NCI-H2029 treated with DMSO at 0.1 percent for 48 hours (cell line): ENCODE results near the gene TMEM19.
A peak's percentile ranks its signal among the peaks of the same experiment; 100 is the strongest.

ENCODE experiments used
- DNase-seq: peaks from one replicate; lab custom pipeline; 2025; lab: John Stamatoyannopoulos, UW

TMEM19 gene

DNA sequence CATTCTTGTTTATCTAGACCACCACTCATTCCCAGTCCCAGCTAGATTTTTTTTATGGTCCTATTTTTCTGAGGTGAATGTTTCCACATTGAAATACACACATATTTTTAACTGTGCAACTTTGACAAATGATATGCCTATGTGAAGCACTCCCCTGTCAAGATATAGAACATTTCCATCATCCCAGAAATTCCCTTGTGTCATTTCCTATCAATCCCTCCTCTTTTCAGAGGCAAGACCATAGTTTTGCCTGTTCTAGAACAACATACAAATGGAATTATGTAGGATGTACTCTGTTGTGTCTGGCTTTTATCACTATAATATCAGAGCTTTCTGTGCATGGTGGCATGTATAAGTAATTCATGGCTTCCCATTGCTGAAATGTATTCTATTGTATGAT is 32.7 kb downstream of the TMEM19 start:
- no peak for DNase-seq

DNA sequence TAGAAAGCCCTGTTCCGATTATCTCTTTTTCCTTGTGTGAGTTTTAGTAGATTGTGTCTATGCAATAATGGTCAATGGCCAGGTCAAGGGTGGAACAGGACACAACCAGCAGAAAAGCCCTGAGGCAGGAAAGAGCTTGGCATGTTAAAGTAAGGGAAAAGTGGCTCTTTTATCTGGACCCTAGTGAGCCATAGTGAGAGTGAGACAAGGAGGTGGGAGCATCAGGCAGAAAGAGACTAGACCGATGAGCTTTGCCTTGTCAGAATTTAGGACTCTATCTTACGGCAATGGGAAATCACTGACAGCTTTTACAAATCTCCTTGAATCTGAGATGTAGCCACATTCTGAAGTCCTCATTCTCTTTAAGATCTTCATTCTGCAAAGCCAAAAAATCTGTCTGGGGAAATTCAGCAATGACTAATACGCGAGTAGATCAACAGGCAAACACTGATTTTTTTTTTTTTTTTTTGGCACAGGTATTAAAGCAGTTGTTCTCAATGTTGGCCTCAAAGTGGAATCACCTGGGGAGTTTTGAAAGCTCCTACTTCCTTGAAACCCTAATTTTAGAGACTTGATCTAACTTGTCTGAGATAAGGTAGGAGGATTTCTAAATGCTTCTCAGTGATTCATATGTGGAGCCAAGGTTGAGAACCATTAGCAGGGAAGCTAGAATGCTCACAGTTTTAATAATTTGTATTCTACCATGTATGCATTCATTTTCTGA is 33.9 kb downstream of the TMEM19 start:
- DNase-seq: no peak

DNA sequence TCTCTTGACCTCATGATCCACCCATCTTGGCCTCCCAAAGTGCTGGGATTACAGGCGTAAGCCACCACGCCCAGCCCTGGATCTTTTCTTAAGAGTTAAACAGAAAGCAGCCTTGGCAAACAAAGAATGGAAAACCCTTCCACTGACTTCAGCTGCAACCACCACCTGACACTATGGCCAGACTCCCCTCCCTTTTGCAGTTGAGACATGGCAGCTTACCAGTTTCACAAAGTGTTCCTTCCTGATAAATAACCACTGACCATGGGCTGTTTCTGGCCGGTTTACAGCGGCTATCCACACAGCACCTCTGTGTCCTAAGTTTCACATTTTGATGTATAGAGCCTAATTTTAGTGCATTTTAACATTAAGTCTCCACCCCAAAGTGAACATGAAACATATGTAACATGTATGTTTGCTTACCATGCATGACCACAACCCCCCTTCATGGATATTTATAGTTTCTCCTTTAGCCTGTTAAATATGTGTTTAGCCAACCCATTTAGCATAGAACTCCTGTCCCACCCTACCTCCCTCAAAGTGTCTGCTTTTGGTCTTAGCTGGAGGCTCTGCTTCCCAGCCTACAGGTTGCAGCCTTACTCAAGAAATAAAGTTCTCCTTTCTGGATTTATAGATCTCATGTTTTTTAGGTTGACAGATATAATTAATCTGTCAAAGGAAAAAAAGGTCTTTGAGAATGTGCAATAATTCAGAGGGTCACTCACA is 36.1 kb downstream of the TMEM19 start:
- DNase-seq: no peak

DNA sequence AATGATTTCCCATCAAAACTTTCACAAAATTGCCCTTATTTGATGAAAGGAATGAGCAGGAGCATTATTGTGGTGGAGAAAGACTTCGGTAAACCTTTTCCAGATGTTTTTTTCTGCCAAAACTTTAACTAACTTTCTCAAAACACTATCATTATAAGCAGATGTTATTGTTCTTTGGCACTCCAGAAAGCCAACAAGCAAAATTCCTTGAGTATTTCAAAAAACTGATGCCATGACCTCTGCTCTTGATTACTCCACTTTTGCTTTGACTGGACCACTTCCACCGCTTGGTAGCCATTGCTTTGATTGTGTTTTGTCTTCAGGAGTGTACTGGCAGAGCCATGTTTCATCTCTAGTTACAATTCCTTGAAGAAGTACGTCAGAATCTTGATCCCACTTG is 39.1 kb downstream of the TMEM19 start:
- no peak for DNase-seq

DNA sequence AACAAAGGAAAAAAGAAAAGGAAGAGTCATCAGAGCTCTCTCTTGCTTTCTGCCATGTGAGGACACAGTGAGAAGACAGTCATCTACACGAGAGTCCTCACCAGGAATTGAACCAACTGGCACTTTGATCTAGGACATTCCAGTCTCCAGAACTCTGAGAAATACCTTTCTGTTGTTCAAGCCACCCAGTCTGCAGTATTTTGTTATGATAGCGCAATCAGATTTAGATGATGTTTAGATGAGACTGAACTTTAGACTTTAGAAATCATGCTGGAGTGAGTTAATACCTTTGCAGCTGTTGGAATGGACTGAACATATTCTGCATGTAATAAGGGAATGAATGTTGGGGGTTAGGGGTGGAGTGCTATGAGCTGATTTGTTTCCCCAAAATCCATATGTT is 40.7 kb downstream of the TMEM19 start:
- no peak for DNase-seq

DNA sequence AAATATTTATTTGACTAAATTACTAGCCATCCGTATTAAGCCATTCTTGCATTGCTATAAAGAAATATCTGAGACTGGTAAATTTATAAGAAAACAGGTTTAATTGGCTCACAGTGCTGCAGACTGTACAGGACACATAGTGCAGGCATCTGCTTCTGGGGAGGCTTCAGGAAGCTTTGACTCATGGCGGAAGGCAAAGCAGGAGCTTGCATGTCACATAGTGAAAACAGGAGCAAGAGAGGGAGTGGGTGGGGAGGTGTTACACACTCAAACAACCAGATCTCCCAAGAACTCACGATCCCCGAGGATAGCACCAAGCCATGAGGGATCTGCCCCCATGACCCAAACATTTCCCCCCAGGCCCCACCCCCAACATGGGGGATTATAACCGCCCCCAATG is 42.1 kb downstream of the TMEM19 start:
- no peak for DNase-seq

DNA sequence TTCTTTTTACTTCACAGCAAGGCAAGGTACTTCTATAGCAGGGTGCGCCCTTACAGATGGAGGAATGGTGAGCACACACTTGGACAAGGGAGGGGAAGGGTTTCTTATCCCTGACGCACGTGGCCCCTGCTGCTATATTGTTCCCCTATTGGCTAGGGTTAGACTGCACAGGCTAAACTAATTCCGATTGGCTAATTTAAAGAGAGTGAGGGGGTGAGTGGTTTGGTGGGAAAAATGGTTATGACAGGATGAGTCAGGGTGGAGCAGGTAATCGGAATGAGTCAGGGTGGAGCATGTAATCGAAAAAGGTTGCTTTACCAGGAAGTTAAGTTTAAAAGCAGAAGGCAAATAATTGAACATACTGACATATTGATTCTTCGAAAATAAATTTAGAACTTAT is 45.1 kb downstream of the TMEM19 start:
- no peak for DNase-seq

DNA sequence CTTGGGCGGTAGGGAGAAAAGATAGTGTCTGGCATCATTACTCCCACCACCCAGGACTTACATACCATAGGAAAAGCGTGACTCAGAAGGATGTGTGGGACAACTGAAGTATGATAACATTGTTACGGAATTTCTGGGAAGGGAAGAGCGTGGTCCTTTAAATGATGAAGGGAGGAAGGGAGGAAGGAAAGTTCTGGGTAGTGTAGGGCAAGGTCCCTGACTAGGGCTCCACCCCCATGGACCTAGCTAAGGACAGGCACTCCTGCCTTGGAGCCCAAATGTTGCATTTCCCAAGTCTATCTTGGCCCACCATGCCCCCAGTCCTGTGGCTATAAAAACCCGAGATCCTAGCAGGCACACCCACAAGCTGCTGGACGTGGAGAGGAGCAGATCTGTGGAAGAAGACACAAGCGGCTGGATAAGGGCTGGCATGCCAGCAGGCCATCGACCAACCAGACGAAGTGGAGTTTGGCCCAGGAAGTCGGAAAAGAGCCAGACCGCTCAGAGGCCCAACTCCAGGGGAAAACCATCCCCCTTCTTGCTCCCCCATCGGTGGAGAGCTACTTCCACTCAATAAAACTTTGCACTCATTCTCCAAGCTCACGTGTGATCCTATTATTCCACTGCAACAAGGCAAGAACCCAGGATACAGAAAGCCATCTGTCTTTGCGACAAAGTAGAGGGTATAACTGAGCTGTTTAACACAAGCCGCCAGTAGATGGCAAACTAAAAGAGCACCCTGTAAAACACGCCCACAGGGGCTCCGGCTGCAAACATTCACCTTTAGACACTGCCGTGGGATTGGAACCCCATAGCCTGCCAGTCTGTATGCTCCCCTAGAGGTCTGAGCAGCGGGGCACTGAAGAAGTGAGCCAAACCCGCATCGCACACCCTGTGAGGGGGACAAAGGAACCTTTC is 45.8 kb downstream of the TMEM19 start:
- no peak for DNase-seq

DNA sequence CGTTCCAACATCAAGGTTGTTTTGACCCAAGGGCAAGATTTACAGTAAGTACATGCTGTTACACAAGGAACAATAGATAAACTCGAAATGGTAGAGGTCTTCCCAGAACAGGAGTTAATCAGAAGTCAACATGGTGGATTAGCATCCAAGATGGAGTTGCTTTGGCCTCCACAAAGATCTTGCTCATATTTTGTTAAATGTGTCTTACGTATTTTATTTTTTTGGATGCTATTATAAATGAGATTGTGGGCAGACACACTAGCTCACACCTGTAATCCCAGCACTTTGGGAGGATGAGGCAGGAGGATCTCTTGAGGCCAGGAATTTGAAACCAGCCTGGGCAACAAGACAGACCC is 46.5 kb downstream of the TMEM19 start:
- no peak for DNase-seq

DNA sequence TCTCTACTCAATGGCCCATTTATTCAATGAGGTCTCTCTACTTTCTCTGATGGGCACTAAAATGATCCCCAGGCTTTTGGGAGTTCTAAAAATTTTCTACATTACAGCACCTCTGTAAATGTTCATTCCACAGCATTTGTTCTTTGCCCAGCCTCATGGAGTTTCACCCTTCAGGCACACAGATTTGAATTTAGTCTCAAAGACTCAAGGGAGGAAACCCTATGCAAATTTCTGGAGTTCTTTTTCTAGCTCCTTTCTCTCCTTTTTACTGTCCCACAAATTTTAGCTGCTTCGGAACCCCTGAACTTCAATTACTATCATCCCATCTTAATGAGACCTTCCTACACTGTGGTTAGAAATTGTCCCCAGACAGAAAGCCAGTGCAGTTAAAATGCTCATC is 51.3 kb downstream of the TMEM19 start:
- DNase-seq: no peak

DNA sequence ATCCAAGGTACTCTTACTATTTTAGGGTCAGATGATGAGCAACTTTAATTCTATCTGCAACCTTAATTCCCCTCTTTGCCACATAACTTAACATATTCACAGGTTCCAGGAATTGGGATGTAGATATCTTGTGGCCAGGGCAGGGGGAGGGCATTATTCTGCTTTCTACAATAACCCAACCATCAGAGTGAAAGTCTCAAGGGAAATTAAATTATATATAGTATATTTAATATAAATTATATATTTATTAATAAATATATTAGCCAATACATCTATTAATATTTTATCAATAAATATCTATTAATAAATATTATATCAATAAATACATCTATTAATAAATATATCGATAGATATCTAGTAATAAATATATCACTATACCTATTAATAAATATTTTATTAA is 57.1 kb downstream of the TMEM19 start:
- DNase-seq: no peak

DNA sequence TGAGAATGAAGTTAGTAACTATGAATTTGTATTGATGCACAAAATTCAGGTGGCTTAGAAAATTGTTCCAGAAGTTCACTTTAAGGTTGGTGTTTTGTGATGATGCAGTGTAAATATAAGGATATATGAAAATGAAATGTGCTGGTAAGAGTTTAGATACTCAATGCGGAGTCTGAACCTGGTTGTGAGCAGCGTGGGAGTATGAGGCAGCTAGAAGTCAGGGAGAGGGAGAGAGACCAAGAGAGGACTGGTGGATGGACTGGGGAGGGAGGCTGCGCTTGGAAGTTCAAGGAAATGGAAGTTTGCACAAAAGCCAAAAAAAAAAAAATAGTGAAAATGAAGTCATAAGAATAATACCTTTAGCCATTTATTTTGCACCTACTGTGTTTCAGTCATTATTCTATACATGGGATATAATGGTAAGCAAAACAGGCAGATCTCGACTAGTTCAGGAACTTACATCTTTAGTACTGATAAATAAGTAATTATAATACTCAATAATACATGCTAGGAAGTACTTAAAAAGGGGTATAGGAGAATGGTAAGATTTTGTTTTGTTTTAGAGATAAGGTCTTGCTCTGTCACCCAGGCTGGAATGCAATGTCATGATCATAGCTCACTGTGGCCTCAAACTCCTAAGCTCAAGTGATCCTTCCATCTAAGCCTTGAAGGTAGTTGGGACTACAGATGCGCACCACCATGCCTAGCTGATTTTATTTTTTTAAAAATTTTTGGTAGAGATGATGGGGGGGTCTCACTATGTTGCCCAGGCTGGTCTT is 58.8 kb downstream of the TMEM19 start:
- no peak for DNase-seq

DNA sequence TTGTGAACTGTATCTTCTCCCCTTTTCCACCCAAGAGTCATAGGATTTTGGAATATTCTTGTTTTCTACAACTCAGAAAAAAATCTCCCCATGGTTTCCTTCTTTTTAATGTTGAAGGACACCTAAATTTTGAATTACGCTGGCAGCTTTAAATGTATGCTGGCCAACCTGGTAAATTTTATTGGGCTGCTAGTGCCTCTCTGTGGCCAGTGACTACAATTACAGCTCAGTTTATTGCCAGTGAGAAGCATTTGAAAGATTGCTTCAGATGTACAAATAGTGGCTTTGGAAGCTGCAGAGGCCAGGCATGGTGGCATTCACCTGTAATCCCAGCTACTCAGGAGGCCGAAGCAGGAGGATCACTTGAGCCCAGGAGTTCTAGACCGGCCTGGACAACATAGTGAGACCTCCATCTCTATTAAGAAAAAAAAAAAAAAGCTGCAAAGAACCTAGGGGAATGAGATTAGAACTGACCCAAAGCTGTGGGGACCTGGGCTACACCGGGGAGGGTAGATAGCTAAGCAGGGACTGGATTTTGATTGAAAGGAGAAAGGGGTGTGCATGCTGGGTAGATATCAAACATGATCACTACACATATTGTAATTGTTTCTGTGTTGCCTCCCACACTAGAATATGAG is 61.2 kb downstream of the TMEM19 start:
- DNase-seq: peak; percentile 33

DNA sequence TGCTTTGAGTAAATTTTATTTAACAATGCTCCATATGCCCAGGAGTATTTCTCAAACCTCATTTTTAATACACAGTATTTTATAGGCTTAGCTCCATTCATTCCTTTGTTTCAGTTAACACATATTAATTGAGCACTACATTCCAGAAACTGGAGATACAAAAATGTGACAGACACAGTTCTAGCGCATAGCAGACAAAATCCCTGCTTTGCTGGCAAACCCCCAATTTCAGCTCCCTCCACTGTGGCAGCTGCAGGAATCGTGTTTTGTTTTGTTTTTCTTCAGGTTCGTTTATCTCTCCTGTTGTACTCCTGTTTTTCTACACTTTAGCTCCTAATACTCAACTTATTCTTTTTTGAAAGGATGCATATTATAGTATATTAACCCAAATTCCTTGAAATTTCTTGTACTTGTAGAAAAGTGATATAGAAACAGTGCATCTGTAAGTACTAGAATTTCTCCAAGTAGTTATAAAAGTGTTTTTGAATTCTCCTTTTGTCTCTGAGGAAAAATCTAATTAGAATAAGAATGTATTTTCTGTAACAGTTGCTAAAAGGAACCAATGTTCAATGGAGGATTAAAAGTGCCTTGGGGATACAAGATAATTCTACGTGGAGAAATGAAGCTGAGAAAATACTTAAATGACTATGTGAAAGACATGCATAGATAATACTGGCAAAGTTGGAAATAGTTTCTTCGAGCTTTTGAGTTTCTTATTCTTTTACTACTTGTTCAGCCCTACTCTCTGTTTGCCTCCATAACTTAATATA is 62.4 kb downstream of the TMEM19 start:
- DNase-seq: no peak

DNA sequence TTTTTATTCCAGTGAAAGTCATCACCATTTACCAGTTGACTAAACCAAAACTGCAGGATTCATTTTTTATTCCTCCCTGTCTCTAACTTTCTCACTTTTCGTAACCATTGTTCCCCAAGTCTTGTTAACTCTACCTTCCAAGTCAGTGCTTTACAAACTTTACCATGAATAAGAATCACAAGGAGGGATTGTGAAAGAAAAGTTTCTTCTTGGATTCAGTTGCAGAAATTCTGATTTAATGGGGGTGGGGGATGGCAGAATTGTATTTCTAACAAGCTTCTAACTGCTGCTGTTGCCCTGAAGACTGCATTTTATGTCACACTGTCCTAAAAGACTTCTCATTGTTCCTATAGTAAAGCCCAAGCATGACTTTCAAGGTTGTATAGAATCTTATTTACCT is 63.8 kb downstream of the TMEM19 start:
- DNase-seq: no peak

DNA sequence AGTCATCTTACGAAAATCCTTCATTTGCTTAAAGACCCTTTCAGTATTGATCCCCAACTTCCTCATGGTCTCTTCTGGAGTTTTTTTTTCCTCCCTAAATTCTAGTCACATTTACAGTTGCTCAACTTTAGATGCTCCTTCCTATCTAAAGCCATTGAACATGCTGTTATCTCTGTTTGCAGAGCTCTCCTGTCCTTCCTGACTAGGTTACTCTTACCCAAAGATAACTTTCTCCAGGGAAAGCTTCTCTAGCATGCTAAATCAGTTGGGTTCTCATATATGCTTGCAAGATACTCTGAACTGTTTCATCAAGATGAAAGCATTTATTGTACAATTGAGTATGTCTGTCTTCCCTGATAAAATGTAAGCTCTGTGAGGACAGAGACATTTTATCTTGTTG is 67.0 kb downstream of the TMEM19 start:
- no peak for DNase-seq
